Subcutaneous adipose tissue (tissue), 4 donors: Measurements from ENCODE around the gene MT1E. TPM values are rescaled to one million over a fixed set of nuclear protein-coding genes. Genes with fewer than 3 reads are reported as not detected.

ENCODE experiments used
- total RNA-seq, 4 donors: library from RNA; depleted of rRNA; stranded (reverse); fragments of >200 nt; gene quantifications; one replicate each; pipeline ENCODE4 v1.1.0, GENCODE V29; 2016
- TF ChIP-seq, protein P1 (sequence below): fragments of 450-650 bp; IDR thresholded peaks from one replicate; pipeline ENCODE4 v1.5.1; 2016; ENCODE audit warnings: low read depth, mild to moderate bottlenecking, control low read depth, antibody characterized with exemption, moderate library complexity

MT1E gene
- total RNA-seq, 4 donors from 2014 or later, result 205 to 2,492 (median 258) TPM

GRCh38 chr16:56647641-56648431, 22.3 kb downstream of the MT1E start:
- TF ChIP-seq, protein P1, sequence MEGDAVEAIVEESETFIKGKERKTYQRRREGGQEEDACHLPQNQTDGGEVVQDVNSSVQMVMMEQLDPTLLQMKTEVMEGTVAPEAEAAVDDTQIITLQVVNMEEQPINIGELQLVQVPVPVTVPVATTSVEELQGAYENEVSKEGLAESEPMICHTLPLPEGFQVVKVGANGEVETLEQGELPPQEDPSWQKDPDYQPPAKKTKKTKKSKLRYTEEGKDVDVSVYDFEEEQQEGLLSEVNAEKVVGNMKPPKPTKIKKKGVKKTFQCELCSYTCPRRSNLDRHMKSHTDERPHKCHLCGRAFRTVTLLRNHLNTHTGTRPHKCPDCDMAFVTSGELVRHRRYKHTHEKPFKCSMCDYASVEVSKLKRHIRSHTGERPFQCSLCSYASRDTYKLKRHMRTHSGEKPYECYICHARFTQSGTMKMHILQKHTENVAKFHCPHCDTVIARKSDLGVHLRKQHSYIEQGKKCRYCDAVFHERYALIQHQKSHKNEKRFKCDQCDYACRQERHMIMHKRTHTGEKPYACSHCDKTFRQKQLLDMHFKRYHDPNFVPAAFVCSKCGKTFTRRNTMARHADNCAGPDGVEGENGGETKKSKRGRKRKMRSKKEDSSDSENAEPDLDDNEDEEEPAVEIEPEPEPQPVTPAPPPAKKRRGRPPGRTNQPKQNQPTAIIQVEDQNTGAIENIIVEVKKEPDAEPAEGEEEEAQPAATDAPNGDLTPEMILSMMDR, result no peak

DNA sequence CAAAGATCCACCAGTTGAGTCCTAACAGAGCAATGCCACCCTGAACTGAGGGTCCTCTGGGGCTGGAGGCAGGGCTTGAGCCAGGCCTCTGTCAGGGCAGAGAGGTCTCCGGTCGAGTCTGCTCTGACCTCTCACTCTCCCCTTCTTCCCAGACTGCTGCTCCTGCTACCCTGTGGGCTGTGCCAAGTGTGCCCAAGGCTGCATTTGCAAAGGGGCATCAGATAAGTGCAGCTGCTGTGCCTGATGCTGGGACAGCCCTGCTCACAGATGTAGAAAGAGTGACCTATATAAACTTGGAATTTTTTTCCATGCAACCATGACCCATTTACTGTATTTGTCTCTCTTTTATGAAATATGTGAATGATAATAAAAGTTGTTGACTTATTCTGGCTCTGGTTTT, 23.7 kb downstream of the MT1E start:
- TF ChIP-seq, protein P1, result no peak

GRCh38 chr16:56649820-56650219, 24.2 kb downstream of the MT1E start:
- TF ChIP-seq, protein P1, result no peak

- TF ChIP-seq, protein P1, result no peak
These were observed 26.0 kb downstream of the MT1E start, which contains the start of gene MT1B for GRCh38 chr16:56651586-56651985. Gene MT1B (plus strand): TSS chr16:56651886. CDS start chr16:56651954, 68 bp downstream.

GRCh38 chr16:56652600-56652999, 27.0 kb downstream of the MT1E start:
- TF ChIP-seq, protein P1, result no peak

DNA sequence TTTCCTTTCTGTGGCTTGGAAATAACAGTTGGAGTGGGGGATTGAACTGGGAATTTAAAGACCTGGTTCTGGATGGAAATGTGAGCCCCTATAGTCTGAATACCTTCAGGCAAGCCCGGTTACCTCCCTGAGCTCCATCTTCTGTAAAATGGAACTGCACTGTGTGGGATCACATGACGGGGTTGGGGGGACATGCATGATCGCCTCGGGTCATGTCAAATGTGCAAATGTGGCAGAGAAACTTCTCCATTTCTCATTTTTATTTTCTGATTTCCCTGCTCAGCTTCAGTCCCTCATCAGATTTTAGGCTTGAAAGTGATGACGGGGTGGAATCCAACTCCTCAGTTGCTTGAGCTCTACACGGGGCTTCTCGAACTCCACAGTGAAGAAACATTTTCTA, 27.6 kb downstream of the MT1E start:
- TF ChIP-seq, protein P1, result no peak

GRCh38 chr16:56657555-56658326, 32.2 kb downstream of the MT1E start, which contains the start of gene MT1F:
Gene MT1F (plus strand): TSS chr16:56657959. CDS start chr16:56658059, 100 bp downstream.
- TF ChIP-seq, protein P1, result no peak
